B cell (primary cell): ENCODE measurements around the gene IL36A. TPM values are rescaled to one million over a fixed set of nuclear protein-coding genes. Genes with fewer than 3 reads are reported as not detected.

Source experiments
- ATAC-seq: fragments of 200-7000 bp; cut with Tn5 transposase; one replicate; pipeline ENCODE4 v1.10.0; 2021; ENCODE audit warnings: low read depth, mild to moderate bottlenecking, moderate number of reproducible peaks, moderate library complexity
- CTCF ChIA-PET: fragments of 350-600 bp; sonication (Branson Sonifier 250); formaldehyde crosslinking; loops from one replicate; lab custom pipeline; 2021; ENCODE audit warnings: antibody characterized with exemption, inconsistent platforms; lab: Charles Lee
- POLR2A ChIA-PET: fragments of 350-600 bp; sonication (Branson Sonifier 250); formaldehyde crosslinking; loops from one replicate; lab custom pipeline; 2021; ENCODE audit warnings: antibody characterized with exemption; lab: Charles Lee
- DNase-seq: peaks from one replicate; pipeline ENCODE4 v3.0.0; 2013
- H2AFZ ChIP-seq: 2 replicates; pipeline ENCODE4 v1.6.1; 2012; ENCODE audit warnings: mild to moderate bottlenecking, low read depth, low read length; ENCODE audit not compliant: insufficient read depth, poor library complexity, severe bottlenecking
- H3K27ac ChIP-seq, 2 donors: 1 replicate in 1 of 2; 2 replicates in 1 of 2; pipeline ENCODE4 v1.5.1; 2012 to 2013; ENCODE audit warnings: low read length in 2 of 2, mild to moderate bottlenecking in 2 of 2, moderate library complexity in 1 of 2
- H3K27me3 ChIP-seq, 4 experiments: fragments of 200-600 bp in 1 of 4; sonication (generic) in 1 of 4; replicated peaks in 1 of 4; 1 replicate in 2 of 4; 2 replicates in 2 of 4; pipeline versions ENCODE4 v1.6.1 to v1.7.0; 2013 to 2016; ENCODE audit warnings: low read length in 3 of 4, mild to moderate bottlenecking in 2 of 4, mixed read lengths in 1 of 4, moderate library complexity in 1 of 4; ENCODE audit not compliant: insufficient read depth in 4 of 4, control insufficient read depth in 3 of 4; ENCODE audit errors: control extremely low read depth in 1 of 4
- H3K36me3 ChIP-seq, 2 experiments: replicated peaks in 1 of 2; 1 replicate in 1 of 2; 2 replicates in 1 of 2; pipeline versions ENCODE4 v1.6.1 to v1.7.1; 2013; ENCODE audit warnings: low read length in 1 of 2; ENCODE audit not compliant: insufficient read depth in 2 of 2, control insufficient read depth in 1 of 2; ENCODE audit errors: control extremely low read depth in 1 of 2, extremely low read depth in 1 of 2
- H3K4me1 ChIP-seq, 2 donors: fragments of 200-600 bp in 1 of 2; sonication (generic) in 1 of 2; 1 replicate in 1 of 2; 2 replicates in 1 of 2; pipeline versions ENCODE4 v1.5.1 to v1.6.1; 2013 to 2017; ENCODE audit warnings: low read length in 2 of 2; ENCODE audit not compliant: control insufficient read depth in 2 of 2, insufficient read depth in 2 of 2
- H3K4me2 ChIP-seq: replicated peaks from 2 replicates; pipeline ENCODE3; 2012; ENCODE audit warnings: mild to moderate bottlenecking, low read depth, low read length; ENCODE audit not compliant: poor library complexity, severe bottlenecking
- H3K4me3 ChIP-seq, 5 experiments: fragments of 200-600 bp in 1 of 5; sonication (generic) in 1 of 5; 1 replicate in 3 of 5; 2 replicates in 2 of 5; pipeline versions ENCODE4 v1.5.1 to v1.7.0; 2011 to 2016; ENCODE audit warnings: low read length in 4 of 5, mild to moderate bottlenecking in 4 of 5, low read depth in 2 of 5, control low read depth in 1 of 5, moderate library complexity in 1 of 5; ENCODE audit not compliant: insufficient read depth in 1 of 5; ENCODE audit errors: control extremely low read depth in 1 of 5, extremely low read depth in 1 of 5
- H3K79me2 ChIP-seq: fragments of 200-600 bp; sonication (generic); one replicate; pipeline ENCODE4 v1.6.0; 2016; ENCODE audit warnings: low read length; ENCODE audit not compliant: control insufficient read depth, insufficient read depth
- H3K9ac ChIP-seq: fragments of 200-600 bp; sonication (generic); 2 replicates; pipeline ENCODE4 v1.6.1; 2017; ENCODE audit warnings: mild to moderate bottlenecking, low read length, moderate library complexity
- H3K9me3 ChIP-seq, 3 donors: one replicate each; pipeline versions ENCODE4 v1.6.1 to v1.7.1; 2013; ENCODE audit warnings: low read length in 2 of 3; ENCODE audit not compliant: control insufficient read depth in 2 of 3, insufficient read depth in 1 of 3; ENCODE audit errors: control extremely low read depth in 1 of 3
- H4K20me1 ChIP-seq: 2 replicates; pipeline ENCODE4 v1.6.0; 2012; ENCODE audit warnings: mild to moderate bottlenecking, low read length; ENCODE audit not compliant: insufficient read depth, control insufficient read depth, poor library complexity, severe bottlenecking
- H3K27ac Mint-ChIP-seq: one replicate; pipeline ENCODE4 v1.8.0; 2021; ENCODE audit warnings: mixed read lengths
- H3K27me3 Mint-ChIP-seq: one replicate; pipeline ENCODE4 v1.8.0; 2021; ENCODE audit warnings: mixed read lengths
- H3K4me1 Mint-ChIP-seq: one replicate; pipeline ENCODE4 v1.8.0; 2021; ENCODE audit warnings: mixed read lengths
- H3K4me3 Mint-ChIP-seq: one replicate; pipeline ENCODE4 v1.8.0; 2021; ENCODE audit warnings: mixed read lengths
- H3K9me3 Mint-ChIP-seq: one replicate; pipeline ENCODE4 v1.8.0; 2022; ENCODE audit warnings: mixed read lengths; ENCODE audit not compliant: insufficient read depth
- EZH2 ChIP-seq: IDR thresholded peaks from 2 replicates; pipeline ENCODE4 v1.6.1; 2012; ENCODE audit warnings: borderline replicate concordance, low read depth, mild to moderate bottlenecking, moderate library complexity, low read length; ENCODE audit not compliant: insufficient read depth, poor library complexity, severe bottlenecking
- WGBS: methylation state at CpG from one replicate; pipeline ENCODE4 v1.1.5; 2013; ENCODE audit warnings: missing lambda C conversion rate; ENCODE audit not compliant: insufficient coverage; 5-methylcytosine and 5-hydroxymethylcytosine counted together
- intact Hi-C: fragments of 100-400 bp; cut with micrococcal nuclease; formaldehyde crosslinking; loops from one replicate; pipeline ENCODE4 v1.10.0; 2022
- polyA plus RNA-seq: library from polyadenylated mRNA; depleted of rRNA; stranded (reverse); fragments of >200 nt; gene quantifications from 2 replicates; pipeline ENCODE4 v1.2.3, GENCODE V29; 2012
- small RNA-seq: library from RNA; depleted of rRNA; stranded (forward); fragments of <200 nt; gene quantifications from one replicate; pipeline ENCODE3, GENCODE V24; 2012; ENCODE audit warnings: low replicate concordance, low read depth; ENCODE audit not compliant: insufficient read length
- total RNA-seq, 2 donors: library from RNA; stranded (reverse); fragments of 120-200 nt in 1 of 2; gene quantifications; 1 replicate in 1 of 2; 2 replicates in 1 of 2; pipeline versions ENCODE4 v1.2.3 to v1.2.4, GENCODE V29; 2013 to 2022
- TF ChIP-seq, protein P1 (sequence below): fragments of 200-600 bp; IDR thresholded peaks from one replicate; pipeline ENCODE4 v1.8.0; 2022; ENCODE audit warnings: antibody characterized with exemption, mild to moderate bottlenecking

Gene IL36A
- total and polyA plus RNA-seq, 2 donors (not counting 1 experiment from before 2014, with no cell fraction given) = not detected

DNA sequence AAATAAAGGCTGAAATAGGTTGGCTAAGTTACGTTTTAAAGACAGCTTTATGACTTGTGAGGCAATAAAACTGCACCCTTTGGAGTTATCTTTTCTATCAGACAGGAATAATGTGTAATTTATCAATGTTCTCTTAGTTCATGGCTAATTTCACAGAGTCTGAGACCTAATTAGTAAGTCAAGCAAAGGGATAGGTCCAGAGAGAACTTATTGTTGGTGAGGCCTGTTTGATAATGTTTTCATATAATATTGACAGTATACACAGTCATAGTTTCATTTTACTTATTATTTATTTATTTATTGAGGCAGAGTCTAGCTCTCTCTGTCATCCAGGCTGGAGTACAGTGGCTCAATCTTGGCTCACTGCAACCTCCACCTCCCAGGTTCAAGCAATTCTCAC lies 51.9 kb downstream of the IL36A start:
- CTCF ChIA-PET = no interaction called here
- Histone ChIP-seq H3K4me1 (no peaks in the 10 kb centered on the region), H4K20me1 (no peaks in the 10 kb centered on the region), H3K4me2 (no peak overlapping the region), H3K79me2 (no peaks in the 10 kb centered on the region), H3K27me3 (peaks cover 0 to 4% (median 0%) of the 10 kb centered on the region in 4 experiments), H2AFZ (no peak overlapping the region), H3K36me3 (no peaks in the 10 kb centered on the region), H3K9ac (no peak overlapping the region), H3K9me3 (peaks cover 0 to 22% (median 8%) of the 10 kb centered on the region in 3 donors), H3K27ac (no peak overlapping the region), H3K4me3 (no peak overlapping the region)
- Mint-ChIP-seq H3K27me3 (peaks cover 26% of the 10 kb centered on the region), H3K27ac (no peak overlapping the region), H3K4me1 (no peaks in the 10 kb centered on the region), H3K4me3 (no peak overlapping the region), H3K9me3 (peaks cover 12% of the 10 kb centered on the region)
- no peak for ATAC-seq
- POLR2A ChIA-PET = no interaction called here
- intact Hi-C loops = no loop called here
- DNase-seq = no peak
- no peak for TF ChIP-seq EZH2
- TF ChIP-seq, protein P1, sequence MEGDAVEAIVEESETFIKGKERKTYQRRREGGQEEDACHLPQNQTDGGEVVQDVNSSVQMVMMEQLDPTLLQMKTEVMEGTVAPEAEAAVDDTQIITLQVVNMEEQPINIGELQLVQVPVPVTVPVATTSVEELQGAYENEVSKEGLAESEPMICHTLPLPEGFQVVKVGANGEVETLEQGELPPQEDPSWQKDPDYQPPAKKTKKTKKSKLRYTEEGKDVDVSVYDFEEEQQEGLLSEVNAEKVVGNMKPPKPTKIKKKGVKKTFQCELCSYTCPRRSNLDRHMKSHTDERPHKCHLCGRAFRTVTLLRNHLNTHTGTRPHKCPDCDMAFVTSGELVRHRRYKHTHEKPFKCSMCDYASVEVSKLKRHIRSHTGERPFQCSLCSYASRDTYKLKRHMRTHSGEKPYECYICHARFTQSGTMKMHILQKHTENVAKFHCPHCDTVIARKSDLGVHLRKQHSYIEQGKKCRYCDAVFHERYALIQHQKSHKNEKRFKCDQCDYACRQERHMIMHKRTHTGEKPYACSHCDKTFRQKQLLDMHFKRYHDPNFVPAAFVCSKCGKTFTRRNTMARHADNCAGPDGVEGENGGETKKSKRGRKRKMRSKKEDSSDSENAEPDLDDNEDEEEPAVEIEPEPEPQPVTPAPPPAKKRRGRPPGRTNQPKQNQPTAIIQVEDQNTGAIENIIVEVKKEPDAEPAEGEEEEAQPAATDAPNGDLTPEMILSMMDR = no peak
- no CpG with 5 or more reads among the region's 1 CpG for WGBS

Small RNA genes within 50 kb of the gene (small RNA-seq; reads per million reads assigned to genes)
- not detected for gene HMGN2P23

Other genes starting within 250 kb of the IL36A start
- 0.25 TPM in 1 of 2 replicates, not detected in the other for gene CKAP2L, start 240.8 kb upstream of the IL36A start, total RNA-seq
- gene CKAP2L, start 240.8 kb upstream of the IL36A start, polyA plus RNA-seq = 0.01 and 0.10 TPM in 2 replicates
- 0.19 TPM in 1 of 2 replicates, not detected in the other for gene IL1A, start 221.0 kb upstream of the IL36A start, total RNA-seq
- gene IL1A, start 221.0 kb upstream of the IL36A start, polyA plus RNA-seq = 0.06 and 0.15 TPM in 2 replicates
- gene IL1B, start 168.7 kb upstream of the IL36A start, total RNA-seq = 0.20 TPM in 1 of 2 replicates, not detected in the other
- gene IL1B, start 168.7 kb upstream of the IL36A start, polyA plus RNA-seq = 3.6 and 13.1 TPM in 2 replicates
- 0.79 TPM in 1 of 2 replicates, not detected in the other for gene IL37, start 94.3 kb upstream of the IL36A start, total RNA-seq
- gene IL37, start 94.3 kb upstream of the IL36A start, polyA plus RNA-seq = not detected in 2 replicates
- not detected in 2 replicates for gene IL36G, start 27.5 kb upstream of the IL36A start, total RNA-seq
- gene IL36G, start 27.5 kb upstream of the IL36A start, polyA plus RNA-seq = not detected in 2 replicates
- gene IL36B, start 47.4 kb downstream of the IL36A start, total RNA-seq = not detected in 2 replicates
- gene IL36B, start 47.4 kb downstream of the IL36A start, polyA plus RNA-seq = not detected in 2 replicates
- gene IL36RN, start 53.7 kb downstream of the IL36A start, total RNA-seq = not detected in 2 replicates
- not detected in 2 replicates for gene IL36RN, start 53.7 kb downstream of the IL36A start, polyA plus RNA-seq
- gene IL1F10, start 62.5 kb downstream of the IL36A start, total RNA-seq = not detected in 2 replicates
- not detected in 2 replicates for gene IL1F10, start 62.5 kb downstream of the IL36A start, polyA plus RNA-seq
- not detected in 2 replicates for gene IL1RN, start 122.1 kb downstream of the IL36A start, total RNA-seq
- gene IL1RN, start 122.1 kb downstream of the IL36A start, polyA plus RNA-seq = 0.40 and 0.79 TPM in 2 replicates
- 203 and 217 TPM in 2 replicates for gene PSD4, start 168.5 kb downstream of the IL36A start, total RNA-seq
- 87.1 and 113 TPM in 2 replicates for gene PSD4, start 168.5 kb downstream of the IL36A start, polyA plus RNA-seq